Measurements from ENCODE around the gene SMS.

SMS gene

DNA sequence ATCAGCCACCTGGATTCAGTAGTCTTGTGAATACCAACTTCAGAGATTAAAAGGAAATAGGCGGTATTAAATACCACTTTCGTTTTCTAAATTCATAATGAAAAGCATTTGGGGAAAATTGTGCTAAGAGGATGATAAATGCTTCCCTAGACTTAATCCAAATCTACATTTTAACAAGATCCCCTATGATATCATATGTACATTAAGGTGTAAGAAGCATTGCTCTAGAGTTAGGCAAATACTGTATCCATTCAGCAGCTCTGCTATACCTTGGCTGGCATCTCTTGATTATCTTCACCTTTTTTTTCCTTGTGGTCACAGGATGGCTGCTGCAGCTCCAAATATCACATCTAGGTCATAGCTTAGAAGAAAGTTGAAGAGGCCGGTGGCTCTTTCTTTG is 51.0 kb downstream of the SMS start:
- ChIA-PET CTCF (interaction anchor here (1.0 kb wide), 1 partner anchor 1625 kb away, joined by 3 read pairs; no protein-coding TSS in a partner anchor), POLR2A (no interaction called here)
- DNase-seq (ENCODE audit: extremely low spot score), result no peak
- TF ChIP-seq SUZ12 (IDR thresholded peaks at IDR 0.05) (no peak), FOXK2 (IDR thresholded peaks at IDR 0.05) (no peak)

DNA sequence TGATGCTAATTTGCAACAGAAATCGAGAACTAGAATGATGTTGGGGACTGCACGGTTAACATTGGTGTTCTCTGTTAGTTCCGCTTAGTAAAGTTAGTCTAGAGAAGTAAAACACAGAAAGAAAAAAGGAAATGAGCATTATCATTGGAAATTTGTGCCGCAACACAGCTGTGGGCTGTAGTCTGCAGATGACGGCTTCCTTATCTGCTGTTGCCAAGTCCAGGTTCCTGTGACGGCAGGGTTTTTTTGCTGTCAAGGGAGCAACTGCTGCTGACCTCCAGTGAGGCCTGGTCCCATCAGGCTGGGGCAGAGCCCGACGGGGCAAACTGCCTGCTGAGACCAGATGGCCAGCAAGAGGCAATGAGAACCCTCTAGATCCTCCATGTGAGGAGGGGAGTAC is 52.8 kb downstream of the SMS start:
- DNase-seq (ENCODE audit: extremely low spot score), result no peak

DNA sequence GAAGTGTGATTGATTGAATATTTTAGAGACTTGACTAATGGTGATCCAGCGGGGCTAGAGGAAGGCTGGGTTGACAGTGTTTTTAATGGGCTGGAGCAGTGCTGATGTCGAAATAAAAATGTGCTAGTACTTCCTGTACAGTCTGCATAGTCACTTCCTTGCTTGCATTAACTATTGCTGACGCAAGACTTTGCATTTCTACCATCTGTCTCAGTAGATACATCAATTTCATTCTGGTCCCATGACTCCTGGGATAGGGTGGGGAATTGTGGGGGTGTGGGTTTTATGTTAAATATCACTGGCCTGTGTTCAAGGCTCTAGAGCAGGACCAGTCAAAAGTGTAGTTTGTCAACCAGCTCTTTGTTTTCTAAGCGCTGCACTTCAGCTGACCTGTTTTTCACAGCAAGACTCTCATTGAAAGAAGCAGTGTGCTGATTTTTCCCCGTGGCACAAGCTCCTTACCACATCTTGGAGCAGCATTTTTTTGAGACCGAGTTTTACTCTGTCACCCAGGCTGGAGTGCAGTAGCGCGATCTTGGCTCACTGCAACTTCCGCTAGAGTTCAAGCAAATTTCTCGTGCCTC is 56.5 kb downstream of the SMS start:
- no peak for DNase-seq (ENCODE audit: extremely low spot score)
- ChIA-PET CTCF (interaction anchor here (0.7 kb wide), 1 partner anchor 1620 kb away, joined by 4 read pairs; no protein-coding TSS in a partner anchor), POLR2A (no interaction called here)
- no peak for TF ChIP-seq HDGF (IDR thresholded peaks at IDR 0.05; ENCODE audit: borderline replicate concordance)

More for the DNA sequence above, 52.8 kb downstream of the SMS start:
- POLR2A ChIA-PET, result no interaction called here
- TF ChIP-seq ZNF384 (IDR thresholded peaks at IDR 0.05) (no peak), L3MBTL2 (conservative IDR thresholded peaks at IDR 0.05) (no peak), SP1 (IDR thresholded peaks at IDR 0.05) (no peak), BHLHE40 (IDR thresholded peaks at IDR 0.05; ENCODE audit: borderline replicate concordance) (no peak), FOXM1 (IDR thresholded peaks at IDR 0.05; ENCODE audit: borderline replicate concordance) (no peak), HDGF (IDR thresholded peaks at IDR 0.05; ENCODE audit: borderline replicate concordance) (no peak), FOXK2 (IDR thresholded peaks at IDR 0.05) (no peak), LEF1 (IDR thresholded peaks at IDR 0.05; ENCODE audit: borderline replicate concordance) (no peak), FOXA1 (IDR thresholded peaks at IDR 0.05) (no peak), TARDBP (IDR thresholded peaks at IDR 0.05) (no peak)
- CTCF ChIA-PET, result no interaction called here

DNA sequence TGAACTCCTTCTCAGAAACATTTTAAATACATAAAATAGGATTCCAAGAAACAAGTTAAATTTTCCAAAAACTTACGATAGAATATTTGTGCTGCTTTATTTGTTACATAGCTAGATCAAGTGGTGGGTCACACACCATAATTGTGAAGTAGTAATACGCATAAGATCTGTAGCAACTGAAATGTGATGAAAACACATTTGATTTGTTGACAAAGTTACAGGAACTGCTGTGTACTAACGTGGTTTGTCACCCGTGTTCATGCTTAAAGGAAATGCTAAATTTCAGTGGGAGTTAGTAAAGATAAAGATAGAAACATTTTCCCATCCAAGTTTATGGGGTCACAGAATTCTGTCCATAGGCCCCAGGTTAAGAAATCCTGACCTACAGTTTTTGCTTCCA is 57.5 kb downstream of the SMS start:
- no peak for TF ChIP-seq SUZ12 (IDR thresholded peaks at IDR 0.05)
- no peak for TF ChIP-seq CTBP1 (IDR thresholded peaks at IDR 0.05; ENCODE audit: borderline replicate concordance)
- TF ChIP-seq FOXA1 (IDR thresholded peaks at IDR 0.05), result no peak
- no peak for TF ChIP-seq ELF4 (IDR thresholded peaks at IDR 0.05)
- no peak for TF ChIP-seq FOXK2 (IDR thresholded peaks at IDR 0.05)
- TF ChIP-seq ARNT (IDR thresholded peaks at IDR 0.05), result no peak
- ChIA-PET CTCF (no interaction called here), POLR2A (no interaction called here)
- DNase-seq (ENCODE audit: extremely low spot score), result no peak

DNA sequence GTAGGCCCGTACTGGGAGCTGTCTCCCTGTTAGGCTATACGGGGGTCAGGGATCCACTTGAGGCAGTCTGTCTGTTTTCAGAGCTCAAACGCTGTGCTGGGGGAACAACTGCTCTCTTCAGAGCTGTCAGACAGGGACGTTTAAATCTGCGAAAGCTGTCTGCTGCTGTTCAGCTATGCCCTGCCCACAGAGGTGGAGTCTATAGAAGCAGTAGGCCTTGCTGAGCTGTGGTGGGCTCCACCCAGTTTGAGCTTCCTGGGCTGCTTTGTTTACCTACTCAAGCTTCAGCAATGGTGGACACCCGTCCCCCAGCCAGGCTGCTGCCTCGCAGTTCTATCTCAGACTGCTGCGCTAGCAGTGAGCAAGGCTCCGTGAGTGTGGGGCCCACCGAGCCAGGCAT is 64.4 kb downstream of the SMS start:
- ChIA-PET CTCF (no interaction called here), POLR2A (no interaction called here)
- DNase-seq (ENCODE audit: extremely low spot score), result no peak
- TF ChIP-seq HDGF (IDR thresholded peaks at IDR 0.05; ENCODE audit: borderline replicate concordance) (no peak), LEF1 (IDR thresholded peaks at IDR 0.05; ENCODE audit: borderline replicate concordance) (no peak), FOXM1 (IDR thresholded peaks at IDR 0.05; ENCODE audit: borderline replicate concordance) (no peak), BHLHE40 (IDR thresholded peaks at IDR 0.05; ENCODE audit: borderline replicate concordance) (no peak), CTBP1 (IDR thresholded peaks at IDR 0.05; ENCODE audit: borderline replicate concordance) (no peak), TARDBP (IDR thresholded peaks at IDR 0.05) (no peak), NFRKB (IDR thresholded peaks at IDR 0.05) (no peak), FOXA1 (IDR thresholded peaks at IDR 0.05) (no peak), ELF4 (IDR thresholded peaks at IDR 0.05) (no peak), L3MBTL2 (conservative IDR thresholded peaks at IDR 0.05) (no peak), ZNF384 (IDR thresholded peaks at IDR 0.05) (no peak), FOXK2 (IDR thresholded peaks at IDR 0.05) (no peak), SP1 (IDR thresholded peaks at IDR 0.05) (no peak), SUZ12 (IDR thresholded peaks at IDR 0.05) (no peak), ARNT (IDR thresholded peaks at IDR 0.05) (no peak)
- TF ChIP-seq, protein P1, sequence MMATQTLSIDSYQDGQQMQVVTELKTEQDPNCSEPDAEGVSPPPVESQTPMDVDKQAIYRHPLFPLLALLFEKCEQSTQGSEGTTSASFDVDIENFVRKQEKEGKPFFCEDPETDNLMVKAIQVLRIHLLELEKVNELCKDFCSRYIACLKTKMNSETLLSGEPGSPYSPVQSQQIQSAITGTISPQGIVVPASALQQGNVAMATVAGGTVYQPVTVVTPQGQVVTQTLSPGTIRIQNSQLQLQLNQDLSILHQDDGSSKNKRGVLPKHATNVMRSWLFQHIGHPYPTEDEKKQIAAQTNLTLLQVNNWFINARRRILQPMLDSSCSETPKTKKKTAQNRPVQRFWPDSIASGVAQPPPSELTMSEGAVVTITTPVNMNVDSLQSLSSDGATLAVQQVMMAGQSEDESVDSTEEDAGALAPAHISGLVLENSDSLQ (IDR thresholded peaks at IDR 0.05), result no peak

DNA sequence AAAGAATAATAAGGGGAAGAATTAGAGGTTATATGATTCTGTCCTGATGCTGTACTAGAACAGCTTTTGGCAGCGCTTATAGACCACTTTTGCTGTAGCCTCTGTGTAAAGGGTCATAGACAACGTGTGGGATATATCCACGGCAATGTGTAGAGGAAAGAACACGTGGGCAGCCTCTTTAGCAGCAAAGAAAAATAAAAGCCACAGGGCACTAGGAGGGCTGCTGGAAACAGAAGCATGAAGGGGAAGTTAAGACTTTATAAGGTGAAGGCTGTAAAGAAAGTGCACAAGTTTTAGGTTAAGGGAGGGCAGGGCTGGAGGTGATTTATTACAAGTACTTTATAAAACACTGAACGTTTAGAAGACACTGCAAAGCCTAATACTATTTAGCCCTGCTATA is 71.5 kb downstream of the SMS start:
- TF ChIP-seq FOXK2 (IDR thresholded peaks at IDR 0.05) (no peak), TARDBP (IDR thresholded peaks at IDR 0.05) (no peak), HDGF (IDR thresholded peaks at IDR 0.05; ENCODE audit: borderline replicate concordance) (no peak), ELF4 (IDR thresholded peaks at IDR 0.05) (no peak), FOXA1 (IDR thresholded peaks at IDR 0.05) (no peak), SP1 (IDR thresholded peaks at IDR 0.05) (no peak), CTBP1 (IDR thresholded peaks at IDR 0.05; ENCODE audit: borderline replicate concordance) (no peak), BHLHE40 (IDR thresholded peaks at IDR 0.05; ENCODE audit: borderline replicate concordance) (no peak)
- TF ChIP-seq, protein P1 (IDR thresholded peaks at IDR 0.05), result no peak
- ChIA-PET POLR2A (no interaction called here), CTCF (no interaction called here)
- no peak for DNase-seq (ENCODE audit: extremely low spot score)

DNA sequence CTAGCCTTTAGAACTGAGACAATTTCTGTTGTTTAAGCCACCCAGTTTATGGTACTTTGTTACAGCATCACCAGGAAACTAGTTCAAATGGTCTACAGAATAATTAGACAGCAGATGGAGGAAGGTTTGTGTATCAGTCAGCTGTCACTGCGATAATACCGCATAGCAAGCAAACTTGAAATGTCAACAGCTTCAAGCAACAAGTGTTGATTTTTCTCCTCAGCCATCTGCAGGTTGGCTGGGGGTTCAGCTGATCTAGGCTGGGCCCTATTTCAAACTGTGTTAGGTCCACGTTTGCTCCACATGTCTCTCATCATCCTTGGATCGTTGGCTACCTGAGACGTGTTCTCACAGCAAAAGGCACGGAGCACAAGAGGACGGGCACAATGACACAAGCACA is 72.4 kb downstream of the SMS start:
- ChIA-PET CTCF (no interaction called here), POLR2A (no interaction called here)
- no peak for DNase-seq (ENCODE audit: extremely low spot score)
- TF ChIP-seq HDGF (IDR thresholded peaks at IDR 0.05; ENCODE audit: borderline replicate concordance), result no peak
- no peak for TF ChIP-seq LEF1 (IDR thresholded peaks at IDR 0.05; ENCODE audit: borderline replicate concordance)
- TF ChIP-seq FOXK2 (IDR thresholded peaks at IDR 0.05), result no peak
- TF ChIP-seq FOXM1 (IDR thresholded peaks at IDR 0.05; ENCODE audit: borderline replicate concordance), result no peak
- no peak for TF ChIP-seq BHLHE40 (IDR thresholded peaks at IDR 0.05; ENCODE audit: borderline replicate concordance)
- no peak for TF ChIP-seq ARNT (IDR thresholded peaks at IDR 0.05)
- TF ChIP-seq L3MBTL2 (conservative IDR thresholded peaks at IDR 0.05), result no peak
- no peak for TF ChIP-seq SP1 (IDR thresholded peaks at IDR 0.05)
- no peak for TF ChIP-seq SUZ12 (IDR thresholded peaks at IDR 0.05)
- no peak for TF ChIP-seq TARDBP (IDR thresholded peaks at IDR 0.05)
- TF ChIP-seq FOXA1 (IDR thresholded peaks at IDR 0.05), result no peak
- TF ChIP-seq, protein P1 (IDR thresholded peaks at IDR 0.05), result no peak
- no peak for TF ChIP-seq ELF4 (IDR thresholded peaks at IDR 0.05)
